ENCODE measurements around the gene STOX2. TPM values are rescaled to one million over a fixed set of nuclear protein-coding genes. Genes with fewer than 3 reads are reported as not detected.

The STOX2 gene
- total and polyA plus RNA-seq, 2 of the 8 experiments (the other 6 are each of a cell fraction or from before 2014, with no cell fraction given): 5.5 to 20.0 TPM

DNA sequence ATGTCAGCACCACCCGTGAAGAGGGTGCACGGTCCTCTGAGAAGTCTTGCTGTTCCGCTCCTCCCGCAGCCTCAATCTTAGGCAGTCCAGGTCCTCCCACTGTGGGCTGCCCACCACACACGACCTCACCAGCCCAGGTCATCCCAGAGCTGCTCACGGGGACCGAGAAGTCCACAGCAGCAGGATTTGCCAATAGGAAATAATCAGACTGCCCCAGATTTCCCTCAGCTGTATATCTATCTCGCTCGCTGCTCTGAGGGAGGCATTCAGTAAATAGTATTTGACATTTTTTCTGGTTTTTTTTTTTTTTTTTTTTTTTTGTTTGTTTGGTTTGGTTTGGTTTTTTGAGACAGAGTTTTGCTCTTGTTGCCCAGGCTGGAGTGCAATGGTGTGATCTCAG lies 83.8 kb downstream of the STOX2 start:
- Histone ChIP-seq H3K23me2 (ENCODE audit: low read depth, low read length) (no peaks in the 10 kb centered on the region), H2BK120ac (replicated peaks; ENCODE audit: low read depth, low read length) (no peak overlapping the region), H3K36me3 (ENCODE audit: control insufficient read depth in 2 of 4, insufficient read depth in 4 of 4, low read length in 3 of 4) (no peaks in the 10 kb centered on the region), H3K27ac (ENCODE audit: low read depth, low read length) (no peak overlapping the region), H3K56ac (replicated peaks; ENCODE audit: insufficient read length, low read depth, low read length) (no peak overlapping the region), H2AFZ (ENCODE audit: low read length) (no peak overlapping the region), H3K79me1 (ENCODE audit: low read depth, low read length) (peaks cover 3% of the 10 kb centered on the region; the same call in 1 of the 2 replicates), H2BK5ac (ENCODE audit: low read depth, low read length) (no peak overlapping the region), H2BK15ac (ENCODE audit: low read length) (no peak overlapping the region; the same call in 1 of the 2 replicates), H3K4me3 (ENCODE audit: extremely low read depth in 1 of 4, insufficient read depth in 2 of 4, low read depth in 3 of 4, low read length in 4 of 4) (no peak overlapping the region), H3K23ac (ENCODE audit: insufficient read length) (no peak overlapping the region), H3K79me2 (ENCODE audit: control insufficient read depth in 1 of 2, insufficient read depth in 2 of 2, low read length in 2 of 2) (no peaks in the 10 kb centered on the region; a peak in 1 of 4 replicates), H3K18ac (ENCODE audit: extremely low read depth, low read length) (0 out of 2 replicates have a peak overlapping the region, but pooled peaks have one; percentile 1), H3K4me2 (ENCODE audit: insufficient read depth in 1 of 2, low read depth in 2 of 2, low read length in 2 of 2) (no peak overlapping the region; a peak in 1 of 4 replicates), H4K20me1 (replicated peaks in 1 of 2; ENCODE audit: control insufficient read depth in 1 of 2, insufficient read depth in 2 of 2, low read length in 2 of 2) (no peaks in the 10 kb centered on the region), H3K9ac (replicated peaks in 1 of 4; ENCODE audit: extremely low read depth in 1 of 4, low read depth in 3 of 4, low read length in 3 of 4) (no peak overlapping the region), H4K91ac (replicated peaks; ENCODE audit: insufficient read length, low read length) (no peak overlapping the region), H2AK5ac (ENCODE audit: low read depth, low read length) (no peak overlapping the region), H3K9me3 (ENCODE audit: insufficient read depth in 2 of 2, low read depth in 1 of 2, low read length in 1 of 2) (no peaks in the 10 kb centered on the region), H3K14ac (ENCODE audit: insufficient read length) (no peak overlapping the region), H4K8ac (ENCODE audit: extremely low read depth, insufficient read depth, low read length) (no peak overlapping the region; the same call in 1 of the 2 replicates), H4K5ac (ENCODE audit: insufficient read length, low read depth, low read length) (no peak overlapping the region), H3K27me3 (replicated peaks in 1 of 4; ENCODE audit: control insufficient read depth in 3 of 4, extremely low read depth in 1 of 4, insufficient read depth in 3 of 4, low read length in 3 of 4) (peaks cover 0 to 7% (median 2%) of the 10 kb centered on the region in 4 experiments; a peak in 3 of 7 replicates), H2BK12ac (ENCODE audit: low read depth, low read length) (0 out of 2 replicates have a peak overlapping the region, but pooled peaks have one; percentile 41), H2BK20ac (ENCODE audit: low read length) (no peak overlapping the region), H3K4ac (replicated peaks; ENCODE audit: insufficient read length, low read depth, low read length) (no peak overlapping the region), H3K4me1 (replicated peaks in 1 of 4; ENCODE audit: control insufficient read depth in 3 of 4, insufficient read depth in 4 of 4, low read length in 3 of 4) (peaks cover 3 to 18% (median 11%) of the 10 kb centered on the region in 4 experiments)
- ChIA-PET CTCF (ENCODE audit: partially characterized antibody) (interaction anchor here (1.0 to 1.9 kb wide), 4 partner anchors 25 to 182 kb away, joined by 3 to 4 read pairs (median 4); no protein-coding TSS in a partner anchor), POLR2A (ENCODE audit: partially characterized antibody) (interaction anchor here (0.6 kb wide), 1 partner anchor 42 kb away, joined by 4 read pairs; no protein-coding TSS in a partner anchor)
- DNase-seq (ENCODE audit: low read depth in 1 of 2, low spot score in 2 of 2) (no peak), FAIRE-seq (no peak)
- TF ChIP-seq NANOG (IDR thresholded peaks at IDR 0.05; ENCODE audit: insufficient read depth, low read depth, low read length, poor library complexity, severe bottlenecking): no peak
- TF ChIP-seq, protein P1, sequence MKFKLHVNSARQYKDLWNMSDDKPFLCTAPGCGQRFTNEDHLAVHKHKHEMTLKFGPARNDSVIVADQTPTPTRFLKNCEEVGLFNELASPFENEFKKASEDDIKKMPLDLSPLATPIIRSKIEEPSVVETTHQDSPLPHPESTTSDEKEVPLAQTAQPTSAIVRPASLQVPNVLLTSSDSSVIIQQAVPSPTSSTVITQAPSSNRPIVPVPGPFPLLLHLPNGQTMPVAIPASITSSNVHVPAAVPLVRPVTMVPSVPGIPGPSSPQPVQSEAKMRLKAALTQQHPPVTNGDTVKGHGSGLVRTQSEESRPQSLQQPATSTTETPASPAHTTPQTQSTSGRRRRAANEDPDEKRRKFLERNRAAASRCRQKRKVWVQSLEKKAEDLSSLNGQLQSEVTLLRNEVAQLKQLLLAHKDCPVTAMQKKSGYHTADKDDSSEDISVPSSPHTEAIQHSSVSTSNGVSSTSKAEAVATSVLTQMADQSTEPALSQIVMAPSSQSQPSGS (IDR thresholded peaks at IDR 0.05; ENCODE audit: low read length): no peak
- WGBS, 2 experiments (ENCODE audit: extremely low coverage in 1 of 2, insufficient coverage in 1 of 2, insufficient read length in 1 of 2, insufficient replicate concordance in 2 of 2, low coverage in 1 of 2, low lambda C conversion rate in 2 of 2, missing lambda C conversion rate in 1 of 2): 95% methylated on average over 8 of the region's 9 CpGs; no CpG with 5 or more reads in 1 of the 2 experiments
